GM19240 (cell line): ENCODE measurements around the gene CCBE1.
"Not testable (repeated sequence)": the region's sequence is repeated elsewhere in the genome, so short reads cannot be mapped to it uniquely, and the experiment has no call there.

Source experiments
- DNase-seq: peaks from one replicate; pipeline ENCODE4 v3.0.0; 2011; ENCODE audit warnings: low spot score; ENCODE audit not compliant: insufficient read length

The CCBE1 gene

DNA sequence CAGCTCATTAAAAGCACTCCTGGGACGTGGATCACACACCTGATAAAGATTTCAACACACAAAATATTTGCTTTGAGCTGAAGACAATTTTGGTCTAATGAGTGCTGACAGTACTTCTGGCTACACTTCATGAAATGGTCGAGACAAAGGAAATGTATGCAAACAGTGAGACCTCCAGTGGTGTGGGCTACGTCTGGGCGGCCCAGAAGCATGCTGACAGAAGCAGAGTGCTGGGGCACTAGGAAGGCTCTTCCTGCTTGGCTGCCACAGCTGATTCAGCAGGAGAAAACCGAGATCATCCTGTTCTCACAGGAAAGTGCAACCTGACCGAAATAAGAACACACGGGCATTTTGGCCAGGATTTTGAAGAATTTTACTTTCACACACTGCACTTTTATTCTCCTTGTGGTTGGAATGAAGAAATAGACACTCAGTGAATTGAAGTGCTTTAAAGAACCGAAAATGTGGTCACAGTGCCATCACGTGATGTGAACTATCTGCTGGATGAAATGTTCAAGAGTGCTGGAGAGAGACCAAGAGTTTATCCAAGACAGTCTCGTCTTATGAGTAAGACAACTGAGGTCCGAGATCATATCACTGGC, 149.5 kb downstream of the CCBE1 start:
- DNase-seq, result no peak

DNA sequence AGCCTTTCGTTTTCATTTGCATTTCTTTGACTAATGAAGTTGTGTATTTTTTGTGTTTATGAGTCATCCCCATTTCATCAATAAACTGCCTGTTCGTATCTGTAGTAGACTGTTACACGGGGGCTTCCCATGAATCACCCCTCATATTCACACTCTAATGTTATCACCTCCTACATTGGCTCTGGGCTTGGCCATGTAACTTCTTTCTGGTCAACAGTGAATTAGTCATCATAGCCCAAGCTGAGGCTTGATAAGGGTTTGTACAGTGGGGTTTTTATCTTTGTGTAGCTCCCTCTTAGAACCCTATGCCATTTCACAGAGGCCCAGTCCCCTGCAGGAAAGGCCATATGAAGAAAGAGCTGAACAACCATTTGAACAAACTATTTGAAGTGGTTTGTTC, 151.0 kb downstream of the CCBE1 start:
- DNase-seq, result no peak

DNA sequence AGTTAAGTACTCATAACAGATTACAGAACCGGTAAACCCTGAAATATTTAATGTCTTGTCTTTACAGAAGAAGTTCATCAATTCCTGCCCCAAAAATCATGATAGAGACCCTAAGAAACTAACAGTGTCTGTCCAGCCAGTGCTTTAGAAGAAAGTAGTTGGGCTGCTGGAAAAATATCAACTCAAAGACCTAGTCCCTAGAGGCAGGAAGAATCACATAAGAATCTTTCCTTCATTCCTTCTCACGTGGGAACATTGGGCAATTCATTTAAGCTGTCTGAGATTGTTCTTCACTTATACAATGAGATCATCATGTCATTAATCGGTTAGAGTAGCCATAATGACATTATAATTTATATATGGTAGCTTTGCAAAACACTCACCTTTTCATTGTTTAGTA, 156.4 kb downstream of the CCBE1 start:
- DNase-seq, result no peak

DNA sequence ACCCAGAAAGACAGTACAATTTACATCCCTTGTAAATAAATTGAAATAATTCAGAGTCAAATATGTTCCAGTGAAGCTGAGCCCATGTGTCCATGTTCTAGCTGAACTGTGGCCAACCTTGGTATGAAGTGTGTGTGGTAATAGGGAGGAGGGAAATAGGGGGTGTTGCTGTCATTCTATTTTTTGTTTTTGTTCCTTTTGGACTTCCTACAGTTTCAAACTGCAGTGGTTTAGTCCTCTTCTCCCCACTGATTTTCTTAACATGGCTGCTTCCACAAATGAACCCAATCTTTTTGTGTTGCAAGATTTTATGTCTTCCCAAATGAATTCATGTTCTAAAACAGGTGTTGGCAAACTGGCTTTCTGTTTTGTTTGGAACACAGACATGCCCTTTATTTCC, 156.9 kb downstream of the CCBE1 start:
- no peak for DNase-seq

DNA sequence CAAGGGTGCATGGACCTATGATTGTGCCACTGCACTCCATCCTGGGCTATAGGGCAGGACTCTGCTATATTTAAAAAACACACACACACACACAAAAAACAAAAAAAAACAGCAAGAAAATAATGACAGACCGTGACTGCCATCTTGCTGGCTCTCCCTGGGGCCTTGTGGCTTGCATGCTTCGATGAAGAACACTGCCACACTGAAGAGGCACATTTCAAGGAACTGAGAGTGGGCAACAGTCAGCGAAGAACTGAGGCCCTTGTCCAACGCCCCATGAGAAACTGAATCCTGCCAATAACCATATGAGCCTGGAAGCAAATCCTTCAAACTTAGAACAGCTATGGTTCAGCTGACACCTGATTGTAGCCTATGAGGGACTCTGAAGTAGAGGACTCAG, 158.1 kb downstream of the CCBE1 start:
- DNase-seq, result no peak

DNA sequence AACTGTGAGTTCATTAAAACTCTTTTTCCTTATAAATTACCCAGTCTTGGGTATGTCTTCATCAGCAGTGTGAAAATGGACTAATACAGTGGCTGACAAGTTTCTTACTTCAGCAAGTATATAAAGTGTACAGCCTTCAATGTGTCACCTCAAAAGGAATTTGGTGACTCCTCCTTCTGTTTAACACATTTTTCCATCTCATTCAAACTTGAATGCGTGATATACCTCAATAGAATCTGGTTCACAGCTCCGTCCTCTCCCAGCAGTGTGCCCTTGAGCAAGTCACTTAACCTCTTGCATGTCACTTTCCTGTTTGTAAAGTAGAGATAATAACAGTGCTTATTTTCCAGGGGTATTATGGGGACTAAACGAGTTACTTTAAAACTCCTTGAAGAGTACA, 159.6 kb downstream of the CCBE1 start:
- DNase-seq, result no peak

DNA sequence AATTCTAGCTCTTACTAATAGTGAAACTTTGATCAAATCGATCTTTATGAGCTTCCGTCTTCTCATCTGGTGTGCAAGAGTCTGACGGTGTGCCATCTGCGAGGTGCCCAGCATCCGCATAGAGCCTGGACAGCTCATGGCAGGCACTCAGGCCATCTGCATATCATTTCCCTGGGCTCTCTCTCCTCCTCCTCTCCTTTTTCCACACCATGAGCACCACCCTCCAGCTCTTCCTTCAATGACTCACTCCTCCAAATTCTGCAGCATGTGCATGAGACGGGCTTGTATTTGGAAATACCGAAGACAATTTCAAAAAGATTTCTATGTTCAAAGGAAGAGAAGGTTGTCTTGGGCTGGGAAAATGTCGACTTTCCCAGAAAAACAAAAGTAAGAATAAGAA, 161.1 kb downstream of the CCBE1 start:
- DNase-seq, result no peak

DNA sequence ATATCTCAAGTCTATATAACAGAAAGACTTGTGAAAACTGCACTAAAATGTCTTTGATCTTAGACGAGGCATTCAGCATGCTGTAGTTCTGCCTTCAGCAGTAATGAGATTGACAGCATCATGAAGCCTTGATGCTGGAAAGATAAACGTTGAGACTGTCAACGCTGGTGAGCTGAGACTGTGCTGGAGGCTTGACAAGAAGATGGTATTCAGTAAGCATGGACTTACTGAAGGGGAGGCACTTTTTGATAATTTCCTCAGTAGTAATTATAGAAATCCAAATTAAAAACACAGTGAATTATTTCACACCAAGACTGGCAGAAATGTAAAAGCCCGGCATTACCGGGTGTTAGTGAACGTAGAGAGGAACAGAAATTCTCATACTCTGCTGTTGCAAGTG, 162.2 kb downstream of the CCBE1 start:
- DNase-seq, result no peak

DNA sequence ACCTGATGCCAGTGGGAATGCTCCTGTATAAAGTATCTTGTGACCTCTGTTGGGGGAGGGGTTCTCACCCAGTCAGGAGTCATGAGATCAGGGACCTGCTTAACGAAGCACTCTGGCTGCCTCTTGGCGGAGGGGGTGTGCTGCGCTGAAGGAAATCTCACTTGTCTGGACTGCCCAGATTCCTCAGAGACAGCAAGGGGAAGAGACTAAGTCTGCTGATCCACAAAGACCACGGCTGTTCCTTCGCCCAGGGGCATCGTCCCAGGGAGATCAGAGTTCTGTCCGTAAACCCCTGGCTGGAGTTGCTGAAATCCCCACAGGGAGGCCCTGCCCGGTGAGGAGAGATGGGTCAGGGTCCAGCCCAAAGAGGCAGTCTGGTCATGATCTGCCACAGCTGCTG, 168.4 kb downstream of the CCBE1 start:
- DNase-seq, result no peak

DNA sequence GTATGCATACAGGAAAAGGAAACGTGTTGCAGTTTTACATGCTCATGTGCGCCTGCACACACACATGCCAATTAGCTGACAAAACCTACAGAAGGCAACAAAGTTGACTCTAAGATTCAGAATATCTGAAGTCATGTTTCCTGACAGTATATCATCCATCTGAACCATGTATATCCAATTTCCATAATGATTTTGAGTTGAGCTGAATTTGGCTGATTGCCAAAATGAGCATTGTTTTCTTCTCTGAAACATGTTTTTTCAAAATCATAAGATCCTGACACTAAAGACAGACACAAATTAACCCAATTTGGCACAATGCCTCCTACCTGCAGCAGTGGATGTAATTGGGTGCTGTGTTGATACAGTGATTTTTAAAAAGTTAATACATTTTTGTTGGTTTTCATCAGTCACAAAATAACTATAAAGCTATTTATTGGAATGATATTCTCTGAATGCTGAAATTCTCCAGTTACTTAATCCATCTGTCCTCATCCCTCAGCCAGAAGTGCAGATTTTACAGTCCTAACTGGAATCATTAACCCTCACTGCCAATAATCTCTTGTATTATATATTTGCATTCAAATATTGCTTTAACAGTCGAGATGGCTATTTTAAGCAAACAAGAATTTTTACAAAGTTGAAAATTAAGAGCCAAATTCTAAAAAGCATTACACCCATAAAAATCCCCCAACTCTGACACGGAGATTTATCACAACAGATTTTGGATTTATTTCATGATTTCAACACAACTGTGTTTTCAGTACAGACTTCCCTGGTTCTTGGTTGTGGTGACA, 176.5 kb downstream of the CCBE1 start:
- DNase-seq, result no peak

DNA sequence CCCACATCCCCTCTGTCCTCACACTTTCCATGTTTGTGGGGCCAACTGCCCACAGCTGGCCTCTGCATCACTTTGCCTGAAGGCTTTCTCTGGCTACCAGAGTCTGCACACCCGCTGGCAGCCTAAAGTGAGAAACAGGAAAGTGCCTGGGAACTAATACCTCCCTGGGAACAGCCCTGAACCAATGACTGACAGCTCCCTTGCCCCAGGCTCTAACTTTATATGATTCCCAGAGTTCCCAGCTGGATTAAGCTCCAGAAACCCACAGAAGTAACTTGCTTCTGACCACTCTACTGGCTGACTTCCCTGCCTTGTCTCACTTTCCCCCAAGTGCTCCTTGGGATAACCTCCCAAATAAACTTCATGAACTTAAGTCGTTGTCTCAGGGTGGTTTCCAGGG, 178.5 kb downstream of the CCBE1 start:
- no peak for DNase-seq

DNA sequence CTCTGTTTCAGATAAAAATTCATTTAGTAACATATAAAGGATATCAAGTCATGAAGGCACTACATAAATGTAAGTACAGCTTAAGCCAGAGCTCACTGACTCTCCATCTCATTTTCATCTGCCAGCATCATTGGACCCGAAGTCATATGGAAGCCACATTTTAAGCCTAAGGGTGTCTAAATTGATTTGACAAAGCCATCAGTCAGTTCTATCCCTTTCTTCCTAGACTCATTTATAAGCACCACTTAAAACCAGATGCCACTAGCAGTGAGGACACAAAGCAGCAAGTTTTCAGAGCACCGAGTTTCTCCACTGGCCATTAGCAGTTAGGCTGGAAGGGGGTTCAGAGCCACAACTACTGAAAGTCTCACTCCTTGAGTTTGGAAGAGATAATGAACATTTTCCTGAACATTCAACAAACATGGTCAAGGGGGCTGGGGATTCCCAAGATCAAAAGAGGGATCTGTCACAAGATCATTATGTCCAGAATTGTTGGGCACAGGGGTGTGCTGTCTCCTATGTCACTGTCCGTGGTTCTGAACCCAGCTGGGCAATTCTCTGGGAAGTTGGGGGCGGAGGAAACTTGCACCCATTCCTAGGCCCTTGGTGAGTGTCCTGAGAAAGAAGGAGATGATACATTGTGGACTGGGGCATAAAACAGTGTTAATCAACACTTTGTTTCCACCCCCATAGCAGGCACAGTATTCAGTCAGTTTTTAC, 179.6 kb downstream of the CCBE1 start:
- DNase-seq, result no peak

DNA sequence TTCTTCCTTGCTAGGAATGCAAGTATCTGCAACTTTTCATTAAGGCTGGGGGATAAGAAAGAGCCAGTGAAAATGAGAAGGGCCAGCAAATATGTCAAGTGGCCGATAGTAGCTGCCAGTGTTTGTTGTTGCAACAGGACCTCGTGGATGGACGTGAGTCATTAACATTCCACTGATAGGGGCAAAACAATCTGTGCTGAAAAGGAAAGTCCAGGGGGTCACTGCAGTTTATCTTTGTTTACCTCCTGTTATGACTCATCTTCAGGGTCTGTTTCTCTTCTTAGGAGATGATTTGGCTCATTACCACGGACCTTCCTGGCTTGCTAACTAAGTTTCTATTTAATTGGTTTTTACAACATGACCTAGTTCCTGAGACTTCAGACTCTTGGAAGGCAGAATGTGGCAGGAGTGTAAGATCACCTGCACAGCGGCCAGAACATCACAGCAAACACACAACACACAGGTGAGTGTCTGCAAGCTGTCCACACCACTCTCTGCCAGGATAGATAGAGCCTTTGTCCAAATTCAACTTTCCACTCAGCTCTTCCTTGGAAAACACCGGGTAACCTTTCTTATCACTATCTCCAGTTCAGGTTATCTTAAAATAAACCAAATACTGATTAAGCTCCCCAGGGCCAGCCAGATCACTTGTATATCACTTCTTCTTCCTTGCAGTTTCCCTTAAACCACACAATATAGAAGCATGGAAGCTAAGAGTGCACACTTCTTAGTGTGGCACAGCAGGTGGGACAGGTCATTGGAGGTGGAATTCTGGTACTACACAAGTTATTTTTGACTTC, 180.7 kb downstream of the CCBE1 start:
- no peak for DNase-seq

DNA sequence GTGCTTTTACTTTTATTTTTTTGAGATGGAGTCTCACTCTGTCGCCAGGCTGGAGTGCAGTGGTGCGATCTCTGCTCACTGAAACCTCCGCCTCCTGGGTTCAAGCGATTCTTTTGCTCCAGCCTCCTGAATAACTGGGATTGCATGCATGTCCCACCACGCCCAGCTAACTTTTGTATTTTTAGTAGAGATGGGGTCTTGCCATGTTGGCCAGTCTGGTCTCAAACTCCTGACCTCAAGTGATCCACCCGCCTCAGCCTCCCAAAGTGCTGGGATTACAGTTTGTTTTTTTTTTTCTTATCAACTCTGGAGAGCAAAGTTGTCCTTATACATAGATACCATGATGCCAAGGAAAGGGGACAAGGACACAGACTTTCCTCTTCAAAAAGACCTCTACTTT, 181.3 kb downstream of the CCBE1 start:
- not testable (repeated sequence) for DNase-seq

DNA sequence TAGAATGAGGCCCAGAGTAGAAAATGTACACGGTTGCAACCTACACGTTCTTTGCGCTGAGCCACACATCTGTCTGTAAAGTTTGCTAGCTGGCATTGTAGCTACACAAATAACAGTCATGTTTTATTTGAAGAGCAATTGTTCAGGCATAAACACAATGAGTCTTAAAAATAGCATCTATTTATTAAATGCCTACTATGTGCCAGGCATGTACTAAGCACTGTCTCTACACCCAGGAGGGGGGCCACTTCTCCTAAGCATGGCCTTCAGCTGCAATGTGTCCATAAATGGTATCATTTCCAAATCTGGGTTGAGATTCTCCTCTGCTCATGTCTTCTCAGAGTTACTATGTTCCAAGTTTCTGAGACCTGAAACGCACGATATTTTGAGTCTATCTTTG, 182.1 kb downstream of the CCBE1 start:
- DNase-seq, result no peak

DNA sequence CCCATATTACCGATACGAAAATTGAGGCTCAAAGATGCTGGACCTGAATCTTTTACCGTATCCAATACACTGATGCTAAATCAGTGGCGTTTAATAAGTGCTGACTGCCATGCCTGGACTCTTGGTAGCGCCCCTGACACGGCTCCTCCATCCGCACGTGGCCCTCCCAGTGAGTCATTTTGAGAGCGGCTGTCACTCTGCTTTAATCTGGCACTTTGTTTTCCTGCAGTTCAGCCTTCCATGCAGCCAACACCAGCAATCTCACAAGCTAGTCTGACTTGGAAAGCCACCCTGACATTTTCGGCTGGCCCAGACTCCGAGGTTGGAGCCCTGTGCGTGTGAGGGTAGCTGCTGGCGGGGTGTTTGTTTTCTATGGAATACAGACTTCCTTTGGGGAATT, 183.0 kb downstream of the CCBE1 start:
- DNase-seq, result no peak

DNA sequence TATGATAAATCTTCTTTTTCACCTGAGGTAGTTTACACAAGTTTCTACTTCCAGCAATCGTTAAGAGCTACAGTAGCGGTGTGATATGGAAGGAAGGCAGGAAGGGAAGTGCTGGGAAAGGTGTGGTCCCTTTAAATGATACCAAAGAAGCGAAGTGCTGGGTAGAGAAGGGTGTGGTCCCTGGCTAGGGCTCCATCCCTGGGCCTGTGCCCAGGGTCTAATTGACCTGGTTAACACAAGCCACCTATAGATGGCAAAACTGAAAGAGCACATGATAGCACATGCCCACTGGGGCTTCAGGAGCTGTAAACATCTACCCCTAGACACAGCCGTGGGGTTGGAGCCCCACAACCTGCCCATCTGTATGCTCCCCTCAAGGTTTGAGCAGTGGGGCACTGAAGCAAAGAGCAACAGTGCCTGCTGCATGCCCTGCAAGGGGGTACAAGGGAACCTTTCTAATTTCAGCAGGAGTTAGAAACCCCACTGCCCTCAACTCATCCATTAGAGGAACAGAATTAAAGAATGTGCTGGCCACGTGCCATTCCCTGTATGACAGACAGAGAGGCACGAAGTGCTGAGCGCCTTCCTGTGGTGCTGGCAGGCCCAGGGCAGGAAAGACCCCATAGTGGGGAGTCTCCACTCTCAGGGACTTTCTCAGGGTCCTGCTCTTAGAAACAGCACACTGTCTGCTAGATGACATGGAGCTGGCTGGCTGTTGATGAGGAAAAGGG, 185.0 kb downstream of the CCBE1 start:
- DNase-seq, result no peak

DNA sequence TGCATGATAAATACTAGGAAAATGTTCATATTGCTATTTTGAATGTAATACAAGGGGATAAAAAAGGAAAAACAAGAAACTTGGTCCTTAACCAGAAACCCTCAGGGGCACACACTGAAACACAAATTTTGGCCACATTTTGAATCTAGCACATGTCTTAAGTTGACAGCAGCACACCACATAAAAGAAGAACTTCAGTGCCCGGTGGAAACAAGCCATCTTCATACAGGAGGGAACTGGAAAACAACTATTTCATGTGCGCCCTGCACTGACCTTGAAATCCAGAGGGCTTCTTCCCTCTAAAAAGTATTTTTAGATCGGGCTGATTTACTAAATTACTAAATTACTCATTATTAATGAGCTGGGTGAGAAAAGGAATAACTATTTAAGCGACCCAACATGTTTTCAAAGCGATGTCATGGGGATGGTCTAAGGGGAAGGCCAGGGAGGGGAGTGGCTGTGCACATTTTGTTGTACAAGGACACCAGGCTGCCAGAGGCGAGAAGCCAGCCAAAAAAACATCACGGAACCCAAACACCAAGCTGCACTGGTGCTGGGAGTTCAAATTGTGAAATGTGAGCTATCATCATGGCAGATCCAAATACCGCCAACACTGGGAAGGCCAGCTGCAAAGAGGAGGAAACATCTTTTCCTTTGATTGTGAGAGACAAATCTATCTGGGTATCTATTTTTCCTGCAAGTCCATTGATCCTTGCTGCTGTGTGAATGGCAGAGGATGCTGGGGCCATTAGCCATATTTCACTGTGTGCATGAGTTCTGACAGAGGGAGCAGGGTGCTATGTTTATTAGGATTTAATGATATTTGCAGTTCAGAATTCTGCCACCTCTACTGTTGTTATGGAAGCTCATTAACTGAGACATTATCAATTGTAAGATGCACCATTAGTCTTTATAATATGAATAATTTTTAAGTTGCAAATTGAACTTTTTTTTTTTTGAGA, 187.5 kb downstream of the CCBE1 start:
- no peak for DNase-seq

DNA sequence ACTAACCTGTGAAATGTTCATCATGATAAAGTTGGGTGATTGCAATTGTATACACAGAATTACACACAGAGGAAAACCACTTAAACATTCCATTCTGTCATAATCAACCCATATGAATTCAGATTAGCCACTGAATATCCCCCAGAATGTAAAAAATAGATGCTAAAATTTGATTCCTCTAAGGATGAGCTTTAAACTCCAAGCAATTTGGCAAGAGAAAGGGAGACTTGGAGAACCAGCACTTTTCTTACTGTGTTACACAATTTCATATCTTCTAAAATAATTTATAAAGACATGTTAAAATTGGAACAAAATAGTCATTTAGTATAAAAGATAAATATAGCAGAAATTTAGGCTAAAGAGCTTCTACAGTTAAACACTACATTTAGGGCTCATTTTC, 191.9 kb downstream of the CCBE1 start:
- DNase-seq, result no peak
